Stimulated activated naive CD8-positive, alpha-beta T cell treated with anti-CD3 and anti-CD28 coated beads, Interleukin-15, Interleukin-2, amounts not matched to agents 100 ng/mL and 50 ng/mL, for 24 hours (primary cell): ENCODE measurements around the gene SETSIP.
"Not testable (repeated sequence)": the region's sequence is repeated elsewhere in the genome, so short reads cannot be mapped to it uniquely, and the experiment has no call there.

ENCODE experiments used
- H3K27ac Mint-ChIP-seq: one replicate; pipeline ENCODE4 v1.8.0; 2021; ENCODE audit warnings: mild to moderate bottlenecking, mixed read lengths
- H3K27me3 Mint-ChIP-seq: one replicate; pipeline ENCODE4 v1.8.0; 2021; ENCODE audit warnings: mixed read lengths
- H3K36me3 Mint-ChIP-seq: one replicate; pipeline ENCODE4 v1.8.0; 2021; ENCODE audit warnings: low read depth, mixed read lengths
- H3K4me1 Mint-ChIP-seq: one replicate; pipeline ENCODE4 v1.8.0; 2021; ENCODE audit warnings: low read depth, mixed read lengths
- H3K4me3 Mint-ChIP-seq: one replicate; pipeline ENCODE4 v1.8.0; 2021; ENCODE audit warnings: mild to moderate bottlenecking, mixed read lengths
- H3K9me3 Mint-ChIP-seq: one replicate; pipeline ENCODE4 v1.8.0; 2021; ENCODE audit warnings: mixed read lengths

SETSIP gene

DNA sequence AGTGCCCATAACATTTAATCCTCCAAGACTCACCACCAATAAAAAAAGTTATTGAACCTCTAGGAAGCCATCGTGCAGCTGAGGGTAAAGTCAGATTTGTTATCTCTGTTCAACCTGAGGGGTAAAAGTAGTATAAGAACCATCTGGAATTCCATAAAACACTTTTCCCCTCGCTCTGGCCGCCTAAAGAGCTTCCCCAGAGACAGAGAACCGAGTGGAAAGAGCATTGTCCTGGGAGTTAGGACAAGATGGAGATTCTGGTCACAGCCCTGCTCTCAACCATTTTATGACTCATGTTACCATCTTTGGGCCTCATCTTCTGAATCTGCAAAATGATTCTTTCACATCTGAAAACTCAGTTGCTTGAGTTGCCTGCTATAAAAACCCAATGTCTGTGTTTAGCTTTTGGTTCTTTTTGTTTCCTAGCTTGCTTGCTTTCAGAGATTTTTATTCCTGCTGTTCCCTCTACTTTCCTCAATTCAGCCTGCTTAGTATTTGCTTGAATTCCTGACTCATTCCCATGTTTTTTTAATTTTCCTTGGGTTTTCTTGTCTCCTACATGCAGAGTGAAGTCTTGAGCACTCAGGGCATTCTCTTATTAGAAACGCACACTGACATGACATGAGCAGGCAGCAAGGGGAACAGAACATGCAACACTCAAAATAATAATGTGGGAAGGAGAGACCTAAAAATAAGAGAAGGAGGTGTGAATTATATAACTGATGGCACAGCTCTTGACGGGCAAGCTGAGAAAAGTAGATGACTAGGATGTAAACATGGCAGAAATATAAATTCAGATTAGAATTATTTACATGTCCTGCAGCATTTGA lies 43.7 kb downstream of the SETSIP start:
- peaks cover 11% of the 10 kb centered on the region for H3K4me1 Mint-ChIP-seq
- H3K9me3 Mint-ChIP-seq, result no peaks in the 10 kb centered on the region
- H3K4me3 Mint-ChIP-seq, result no peak overlapping the region
- H3K36me3 Mint-ChIP-seq, result no peaks in the 10 kb centered on the region
- H3K27me3 Mint-ChIP-seq, result peaks cover 34% of the 10 kb centered on the region
- H3K27ac Mint-ChIP-seq, result no peak overlapping the region

DNA sequence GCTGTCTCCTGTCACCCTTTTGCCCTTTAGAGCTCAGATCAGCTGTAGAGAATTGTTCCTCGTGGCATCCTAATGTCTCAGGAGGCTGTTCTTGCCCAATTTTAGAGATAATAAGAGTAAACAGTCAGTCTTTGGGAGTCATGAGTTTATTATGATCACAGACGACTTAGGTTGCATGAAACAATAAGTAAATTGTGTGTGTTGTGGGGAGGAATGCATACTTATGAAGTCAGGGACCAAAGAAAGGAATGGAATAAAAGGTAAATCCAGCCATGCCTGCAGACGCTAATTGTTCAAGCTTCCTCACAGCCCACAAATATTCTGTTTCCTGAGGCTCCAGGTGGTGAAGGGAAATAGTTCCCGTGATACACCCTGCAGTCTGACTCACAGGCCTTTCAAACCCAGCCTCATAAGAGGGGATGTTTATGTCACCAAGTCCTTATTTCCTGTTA lies 44.5 kb downstream of the SETSIP start:
- Mint-ChIP-seq H3K4me3 (peak overlapping the region; percentile 74), H3K9me3 (no peaks in the 10 kb centered on the region), H3K27me3 (peaks cover 34% of the 10 kb centered on the region), H3K27ac (peak overlapping the region; percentile 58), H3K36me3 (no peaks in the 10 kb centered on the region), H3K4me1 (peaks cover 11% of the 10 kb centered on the region)

- Mint-ChIP-seq H3K4me3 (peak overlapping the region; percentile 65), H3K27me3 (peaks cover 31% of the 10 kb centered on the region), H3K9me3 (no peaks in the 10 kb centered on the region), H3K36me3 (no peaks in the 10 kb centered on the region), H3K4me1 (peaks cover 11% of the 10 kb centered on the region), H3K27ac (peak overlapping the region; percentile 60)
These were observed 45.8 kb downstream of the SETSIP start for GRCh38 chr1:92029241-92029922.

GRCh38 chr1:92026806-92027205 lies 48.4 kb downstream of the SETSIP start:
- H3K9me3 Mint-ChIP-seq, result no peaks in the 10 kb centered on the region
- H3K27me3 Mint-ChIP-seq, result peaks cover 40% of the 10 kb centered on the region
- no peak overlapping the region for H3K4me3 Mint-ChIP-seq
- no peak overlapping the region for H3K27ac Mint-ChIP-seq
- peaks cover 11% of the 10 kb centered on the region for H3K4me1 Mint-ChIP-seq
- H3K36me3 Mint-ChIP-seq, result no peaks in the 10 kb centered on the region

DNA sequence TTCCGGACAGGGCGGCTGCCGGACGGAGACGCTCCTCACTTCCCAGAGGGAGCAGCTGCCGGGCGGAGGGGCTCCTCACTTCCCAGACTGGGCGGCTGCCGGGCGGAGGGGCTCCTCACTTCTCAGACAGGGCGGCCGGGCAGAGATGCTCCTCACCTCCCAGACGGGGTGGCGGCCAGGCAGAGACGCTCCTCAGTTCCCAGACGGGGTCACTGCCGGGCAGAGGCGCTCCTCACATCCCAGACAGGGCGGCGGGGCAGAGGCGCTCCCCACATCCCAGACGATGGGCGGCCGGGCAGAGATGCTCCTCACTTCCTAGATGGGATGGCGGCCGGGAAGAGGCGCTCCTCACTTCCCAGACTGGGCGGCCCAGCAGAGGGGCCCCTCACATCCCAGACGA lies 49.2 kb downstream of the SETSIP start:
- not testable (repeated sequence) for H3K4me3 Mint-ChIP-seq, H3K27ac Mint-ChIP-seq, H3K9me3 Mint-ChIP-seq, H3K36me3 Mint-ChIP-seq
- Mint-ChIP-seq H3K4me1 (peaks cover 11% of the 10 kb centered on the region), H3K27me3 (peaks cover 41% of the 10 kb centered on the region)
